ENCODE results near the gene OSBPL5. TPM values are rescaled to one million over a fixed set of nuclear protein-coding genes. Genes with fewer than 3 reads are reported as not detected.
A peak's percentile ranks its signal among the peaks of the same experiment; 100 is the strongest.

OSBPL5 gene
- total RNA-seq, 4 donors from 2014 or later, result 9.2 to 18.5 (median 14.0) TPM

DNA sequence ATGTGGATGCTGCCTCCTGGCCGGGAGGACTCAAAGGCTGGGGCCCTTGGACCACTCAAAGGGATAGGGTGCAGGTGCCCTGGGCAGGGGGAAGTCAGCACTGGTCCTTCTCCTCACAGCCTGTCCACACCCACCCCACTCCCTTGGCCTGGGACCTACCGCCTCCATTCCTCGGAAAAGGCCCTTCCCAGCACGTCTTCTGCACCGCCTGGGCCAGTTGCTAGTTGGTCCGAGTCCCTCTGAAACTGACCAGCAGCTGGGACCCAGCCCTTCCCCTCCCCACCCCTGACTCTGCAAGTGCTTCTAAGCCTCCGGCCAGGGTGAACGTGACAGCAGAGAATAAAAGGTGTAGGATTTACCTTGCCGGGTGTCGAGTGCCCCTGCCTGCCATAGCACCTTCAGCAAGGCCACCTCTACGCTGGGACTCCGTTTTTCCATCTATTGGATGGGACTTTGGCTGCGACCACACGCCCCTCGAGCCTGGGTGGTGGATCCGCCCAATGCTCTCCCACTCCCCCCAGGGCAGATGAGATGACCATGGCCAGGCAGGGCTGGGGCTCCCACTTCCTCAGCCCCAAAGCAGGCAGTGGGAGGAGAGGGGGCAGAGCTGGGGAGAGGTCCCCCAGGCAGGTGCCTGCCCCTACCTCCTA lies 37.3 kb downstream of the OSBPL5 start:
- Histone ChIP-seq H3K36me3 (no peaks in the 10 kb centered on the region), H3K4me1 (peaks cover 33 to 43% of the 10 kb centered on the region in 2 donors), H3K9me3 (no peaks in the 10 kb centered on the region), H3K27me3 (no peaks in the 10 kb centered on the region), H3K4me3 (no peak overlapping the region), H3K27ac (peak overlapping the region; percentile 30 to 78 (median 60))
- DNase-seq (peak in 1 of 2 donors; percentile 11), ATAC-seq (no peak)
- TF ChIP-seq POLR2A (IDR thresholded peaks at IDR 0.05), result no peak
- TF ChIP-seq, protein P1, sequence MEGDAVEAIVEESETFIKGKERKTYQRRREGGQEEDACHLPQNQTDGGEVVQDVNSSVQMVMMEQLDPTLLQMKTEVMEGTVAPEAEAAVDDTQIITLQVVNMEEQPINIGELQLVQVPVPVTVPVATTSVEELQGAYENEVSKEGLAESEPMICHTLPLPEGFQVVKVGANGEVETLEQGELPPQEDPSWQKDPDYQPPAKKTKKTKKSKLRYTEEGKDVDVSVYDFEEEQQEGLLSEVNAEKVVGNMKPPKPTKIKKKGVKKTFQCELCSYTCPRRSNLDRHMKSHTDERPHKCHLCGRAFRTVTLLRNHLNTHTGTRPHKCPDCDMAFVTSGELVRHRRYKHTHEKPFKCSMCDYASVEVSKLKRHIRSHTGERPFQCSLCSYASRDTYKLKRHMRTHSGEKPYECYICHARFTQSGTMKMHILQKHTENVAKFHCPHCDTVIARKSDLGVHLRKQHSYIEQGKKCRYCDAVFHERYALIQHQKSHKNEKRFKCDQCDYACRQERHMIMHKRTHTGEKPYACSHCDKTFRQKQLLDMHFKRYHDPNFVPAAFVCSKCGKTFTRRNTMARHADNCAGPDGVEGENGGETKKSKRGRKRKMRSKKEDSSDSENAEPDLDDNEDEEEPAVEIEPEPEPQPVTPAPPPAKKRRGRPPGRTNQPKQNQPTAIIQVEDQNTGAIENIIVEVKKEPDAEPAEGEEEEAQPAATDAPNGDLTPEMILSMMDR (IDR thresholded peaks at IDR 0.05 in 4 of 5, conservative IDR thresholded peaks at IDR 0.05 in 1 of 5), result no peak
- in situ Hi-C loops (cut with MboI; ENCODE audit: low sequenced_read_pairs in 4 of 4) (no loop called here), intact Hi-C loops (cut with DNase I; ENCODE audit: low total_unique reads) (no loop called here)

DNA sequence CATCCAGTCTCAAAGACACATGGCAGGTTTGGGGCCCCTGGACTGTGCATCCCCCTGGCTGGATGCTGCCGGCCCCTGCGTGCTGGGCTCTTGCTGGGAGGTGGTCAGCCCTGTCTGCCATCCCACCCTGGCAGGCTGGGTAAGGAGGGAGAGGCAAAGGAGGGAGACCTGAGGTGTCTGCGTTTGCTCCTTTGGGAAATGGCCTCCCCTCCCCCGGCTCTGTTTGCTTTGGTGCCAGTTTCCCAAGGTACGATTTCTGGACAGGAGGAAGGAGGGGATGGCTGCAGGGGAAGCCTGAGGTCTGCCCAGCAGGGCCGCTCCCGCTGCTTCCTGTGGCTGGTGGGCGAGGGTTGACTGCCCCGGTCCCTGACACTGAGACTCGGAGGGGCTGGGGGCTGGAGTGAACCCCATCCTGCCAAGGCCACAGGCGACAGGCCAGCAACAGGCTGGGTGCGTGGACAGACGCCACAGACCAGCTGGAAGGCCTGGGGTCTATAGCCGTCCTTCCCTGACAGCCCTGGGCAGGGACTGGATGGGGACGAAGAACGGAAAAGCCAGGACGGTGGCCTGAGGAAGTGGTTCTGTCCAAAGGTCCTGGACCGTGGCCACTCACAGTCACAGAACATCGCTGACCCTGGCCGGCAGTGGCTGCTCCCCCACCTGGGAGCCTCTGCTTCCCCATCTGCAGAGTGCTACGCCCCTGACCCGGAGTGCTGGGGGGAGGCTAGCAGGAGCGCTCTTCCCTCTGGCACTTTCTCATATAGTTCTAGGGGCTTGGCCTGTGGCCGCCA lies 38.0 kb downstream of the OSBPL5 start:
- ATAC-seq, result no peak
- no peaks in the 10 kb centered on the region for H3K27me3 ChIP-seq
- in situ Hi-C loops (cut with MboI; ENCODE audit: low sequenced_read_pairs in 4 of 4), result no loop called here
- peaks cover 33 to 44% of the 10 kb centered on the region in 2 donors for H3K4me1 ChIP-seq
- H3K36me3 ChIP-seq, result no peaks in the 10 kb centered on the region
- peak in 1 of 2 donors; percentile 13 for DNase-seq
- TF ChIP-seq, protein P1 (IDR thresholded peaks at IDR 0.05 in 4 of 5, conservative IDR thresholded peaks at IDR 0.05 in 1 of 5), result no peak
- TF ChIP-seq POLR2A (IDR thresholded peaks at IDR 0.05), result no peak
- H3K4me3 ChIP-seq, result no peak overlapping the region
- H3K27ac ChIP-seq, result peak overlapping the region; percentile 30 to 78 (median 60)
- intact Hi-C loops (cut with DNase I; ENCODE audit: low total_unique reads), result no loop called here
- no peaks in the 10 kb centered on the region for H3K9me3 ChIP-seq

DNA sequence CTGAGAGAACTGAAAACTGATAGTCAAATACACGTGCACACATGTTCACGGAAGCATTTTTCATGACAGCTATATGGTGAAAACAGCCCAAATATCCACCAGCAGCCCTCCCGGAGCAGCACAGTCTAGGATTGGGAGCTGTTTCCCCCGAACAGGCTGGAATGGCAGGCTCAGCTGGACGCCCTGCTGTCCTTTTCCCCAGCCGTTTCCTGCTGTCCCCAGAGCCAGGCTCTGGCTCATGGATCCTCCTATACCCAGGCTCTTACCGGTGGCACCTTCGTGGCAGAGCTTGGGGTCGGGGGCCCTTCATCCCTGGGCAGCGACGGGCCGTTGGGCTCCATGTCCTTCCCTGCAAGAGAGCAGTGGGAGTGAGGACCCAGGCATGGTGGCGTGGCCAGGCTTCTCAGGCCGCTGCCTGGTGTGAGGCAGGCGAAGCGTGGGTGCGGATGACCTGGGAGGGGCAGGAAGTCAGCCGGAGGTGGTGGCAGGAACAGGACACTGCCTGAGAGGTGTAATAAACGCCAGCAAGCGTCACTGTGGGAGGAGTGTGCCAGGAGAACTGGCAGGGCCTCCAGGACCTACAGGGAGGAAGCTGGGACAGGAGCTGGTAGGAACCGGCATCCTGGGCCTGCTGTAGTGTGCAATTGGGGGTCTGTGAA lies 38.8 kb downstream of the OSBPL5 start:
- no peaks in the 10 kb centered on the region for H3K9me3 ChIP-seq
- peak overlapping the region in 1 of 4 donors; percentile 5 for H3K4me3 ChIP-seq
- H3K36me3 ChIP-seq, result no peaks in the 10 kb centered on the region
- in situ Hi-C loops (cut with MboI; ENCODE audit: low sequenced_read_pairs in 4 of 4) (no loop called here), intact Hi-C loops (cut with DNase I; ENCODE audit: low total_unique reads) (no loop called here)
- peaks cover 33 to 44% of the 10 kb centered on the region in 2 donors for H3K4me1 ChIP-seq
- ATAC-seq (peak in 1 of 2 donors; percentile 27), DNase-seq (peak; percentile 53 to 66)
- H3K27ac ChIP-seq, result peak overlapping the region; percentile 30 to 78 (median 60)
- H3K27me3 ChIP-seq, result no peaks in the 10 kb centered on the region
- peak in 1 of 2 donors; percentile 30 for TF ChIP-seq POLR2A (IDR thresholded peaks at IDR 0.05)
- TF ChIP-seq, protein P1 (IDR thresholded peaks at IDR 0.05 in 4 of 5, conservative IDR thresholded peaks at IDR 0.05 in 1 of 5), result no peak

DNA sequence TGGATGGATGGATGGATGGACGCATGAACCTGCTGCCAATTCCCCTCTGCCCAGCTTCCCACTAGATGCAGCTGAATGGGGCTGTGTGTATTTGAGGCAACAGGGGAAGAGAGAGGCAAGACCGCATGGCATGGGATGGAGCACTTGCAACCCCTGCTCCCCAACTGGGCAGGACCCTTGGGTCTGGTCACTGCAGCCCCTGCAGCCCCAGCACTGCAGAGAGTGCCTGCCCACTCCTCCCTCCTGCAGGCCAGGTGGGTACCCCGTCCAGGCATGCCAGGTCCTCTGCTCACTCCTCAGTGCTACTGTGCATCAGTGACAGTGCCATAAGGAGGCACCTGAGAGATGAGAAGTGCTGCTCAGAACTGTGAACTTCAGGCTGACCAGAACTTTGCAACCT lies 40.3 kb downstream of the OSBPL5 start:
- H3K4me1 ChIP-seq, result peaks cover 33 to 44% of the 10 kb centered on the region in 2 donors
- intact Hi-C loops (cut with DNase I; ENCODE audit: low total_unique reads) (loop anchor here (2.0 kb wide), 2 partner anchors 40 to 68 kb away; partner anchors contain the start of genes CARS1 and OSBPL5), in situ Hi-C loops (cut with MboI; ENCODE audit: low sequenced_read_pairs in 4 of 4) (no loop called here)
- H3K9me3 ChIP-seq, result no peaks in the 10 kb centered on the region
- no peak for ATAC-seq
- TF ChIP-seq, protein P1 (IDR thresholded peaks at IDR 0.05 in 4 of 5, conservative IDR thresholded peaks at IDR 0.05 in 1 of 5), result no peak
- no peak for TF ChIP-seq POLR2A (IDR thresholded peaks at IDR 0.05)
- peaks cover 0 to 2% of the 10 kb centered on the region in 2 donors for H3K36me3 ChIP-seq
- H3K27me3 ChIP-seq, result no peaks in the 10 kb centered on the region
- peak overlapping the region; percentile 73 to 85 (median 78) for H3K27ac ChIP-seq
- DNase-seq, result no peak
- no peak overlapping the region for H3K4me3 ChIP-seq

All from gastrocnemius medialis (tissue), 4 donors.